ENCODE data around the gene ZMYND11.

GRCh38 chr10:134247-135131 is 766 bp upstream of the ZMYND11 start:
- TF ChIP-seq CTCF (IDR thresholded peaks at IDR 0.05; ENCODE audit: low read length), result no peak
- no peak for TF ChIP-seq EZH2phosphoT487 (IDR thresholded peaks at IDR 0.05; ENCODE audit: low read length)
- TF ChIP-seq EZH2 (optimal IDR thresholded peaks at IDR 0.05; ENCODE audit: low read depth, low read length), result no peak
